Smooth muscle cell (in vitro differentiated cells): ENCODE results near the gene CTNNA3. TPM values are rescaled to one million over a fixed set of nuclear protein-coding genes. Genes with fewer than 3 reads are reported as not detected.

Experiments used
- DNase-seq: peaks from one replicate; lab custom pipeline; 2025; ENCODE audit not compliant: unreplicated experiment; lab: John Stamatoyannopoulos, UW
- H2AFZ ChIP-seq: fragments of 200-600 bp; sonication (generic); 2 replicates; pipeline ENCODE4 v1.6.0; 2016; ENCODE audit warnings: antibody characterized with exemption, low read depth, mild to moderate bottlenecking
- H3F3A ChIP-seq: fragments of 200-600 bp; sonication (generic); 2 replicates; pipeline ENCODE4 v1.6.0; 2017; ENCODE audit warnings: antibody characterized with exemption, low read depth
- H3K27ac ChIP-seq: fragments of 200-600 bp; sonication (generic); 2 replicates; pipeline ENCODE4 v1.5.1; 2016; ENCODE audit warnings: low read depth, mild to moderate bottlenecking
- H3K27me3 ChIP-seq: fragments of 200-600 bp; sonication (generic); 2 replicates; pipeline ENCODE4 v1.6.1; 2016; ENCODE audit warnings: low read depth, mild to moderate bottlenecking
- H3K36me3 ChIP-seq: fragments of 200-600 bp; sonication (generic); 2 replicates; pipeline ENCODE4 v1.5.1; 2016; ENCODE audit warnings: low read depth
- H3K4me1 ChIP-seq: fragments of 200-600 bp; sonication (generic); 2 replicates; pipeline ENCODE4 v1.5.1; 2016; ENCODE audit warnings: low read depth
- H3K4me2 ChIP-seq: fragments of 200-600 bp; sonication (generic); 2 replicates; pipeline ENCODE4 v1.6.0; 2016; ENCODE audit warnings: mild to moderate bottlenecking
- H3K4me3 ChIP-seq: fragments of 200-600 bp; sonication (generic); 2 replicates; pipeline ENCODE4 v1.5.1; 2016; ENCODE audit warnings: mild to moderate bottlenecking
- H3K79me2 ChIP-seq: fragments of 200-600 bp; sonication (generic); 2 replicates; pipeline ENCODE4 v1.6.0; 2016; ENCODE audit warnings: low read depth, mild to moderate bottlenecking
- H3K9ac ChIP-seq: fragments of 200-600 bp; sonication (generic); 2 replicates; pipeline ENCODE4 v1.6.0; 2016; ENCODE audit warnings: low read depth
- H3K9me3 ChIP-seq: fragments of 200-600 bp; sonication (generic); replicated peaks from 2 replicates; pipeline ENCODE4 v1.5.1; 2016; ENCODE audit warnings: low read depth
- H4K20me1 ChIP-seq: fragments of 200-600 bp; sonication (generic); 2 replicates; pipeline ENCODE4 v1.6.0; 2016; ENCODE audit warnings: low read depth
- CTCF ChIP-seq: fragments of 200-600 bp; sonication (generic); IDR thresholded peaks from 2 replicates; pipeline ENCODE4 v1.5.1; 2017; ENCODE audit warnings: borderline replicate concordance, mild to moderate bottlenecking, antibody characterized with exemption; ENCODE audit not compliant: insufficient read depth, poor library complexity, severe bottlenecking
- WGBS: methylation state at CpG from one replicate; pipeline ENCODE4 v1.1.7; 2016; ENCODE audit warnings: low lambda C conversion rate; 5-methylcytosine and 5-hydroxymethylcytosine counted together
- polyA plus RNA-seq: library from polyadenylated mRNA; unstranded; fragments of >200 nt; fragmentation: Nextera tagmentation; extraction: Ambion mirVana; gene quantifications from 2 replicates; pipeline ENCODE4 v1.2.1, GENCODE V29; 2016
- total RNA-seq: library from RNA; depleted of rRNA; stranded (reverse); fragments of >200 nt; gene quantifications from 2 replicates; pipeline ENCODE4 v1.2.3, GENCODE V29; 2014

The CTNNA3 gene
- total and polyA plus RNA-seq, 2 experiments from 2014 or later, result 1.3 TPM; not detected in 1

GRCh38 chr10:66928776-66929175 is 767.2 kb downstream of the CTNNA3 start:
- peak overlapping the region; percentile 41 for H3K4me3 ChIP-seq
- TF ChIP-seq CTCF, result no peak
- H3F3A ChIP-seq, result no peaks in the 10 kb centered on the region
- H2AFZ ChIP-seq, result no peak overlapping the region
- no peaks in the 10 kb centered on the region for H3K36me3 ChIP-seq
- WGBS, result 56% methylated on average over 3 of the region's 3 CpGs
- no peak for DNase-seq
- H3K9ac ChIP-seq, result no peak overlapping the region
- H3K4me1 ChIP-seq, result peaks cover 14% of the 10 kb centered on the region
- H3K27me3 ChIP-seq, result peaks cover 46% of the 10 kb centered on the region
- no peaks in the 10 kb centered on the region for H4K20me1 ChIP-seq
- no peak overlapping the region for H3K27ac ChIP-seq
- H3K9me3 ChIP-seq, result no peaks in the 10 kb centered on the region
- H3K4me2 ChIP-seq, result peak overlapping the region; percentile 82
- no peaks in the 10 kb centered on the region for H3K79me2 ChIP-seq

DNA sequence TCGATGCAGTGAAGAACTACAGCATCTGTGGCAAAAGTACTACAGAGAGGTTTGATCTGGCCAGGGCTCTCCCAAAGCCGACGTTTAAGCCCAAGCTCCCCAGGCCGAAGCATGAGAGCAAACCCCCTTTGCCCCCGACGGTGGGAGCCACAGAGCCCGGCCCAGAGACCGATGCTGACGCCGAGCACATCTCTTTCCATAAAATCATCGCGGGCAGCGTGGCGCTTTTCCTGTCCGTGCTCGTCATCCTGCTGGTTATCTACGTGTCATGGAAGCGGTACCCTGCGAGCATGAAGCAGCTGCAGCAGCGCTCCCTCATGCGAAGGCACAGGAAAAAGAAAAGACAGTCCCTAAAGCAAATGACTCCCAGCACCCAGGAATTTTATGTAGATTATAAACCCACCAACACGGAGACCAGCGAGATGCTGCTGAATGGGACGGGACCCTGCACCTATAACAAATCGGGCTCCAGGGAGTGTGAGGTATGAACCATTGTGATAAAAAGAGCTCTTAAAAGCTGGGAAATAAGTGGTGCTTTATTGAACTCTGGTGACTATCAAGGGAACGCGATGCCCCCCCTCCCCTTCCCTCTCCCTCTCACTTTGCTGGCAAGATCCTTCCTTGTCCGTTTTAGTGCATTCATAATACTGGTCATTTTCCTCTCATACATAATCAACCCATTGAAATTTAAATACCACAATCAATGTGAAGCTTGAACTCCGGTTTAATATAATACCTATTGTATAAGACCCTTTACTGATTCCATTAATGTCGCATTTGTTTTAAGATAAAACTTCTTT is 767.8 kb downstream of the CTNNA3 start:
- Histone ChIP-seq H3K27ac (no peak overlapping the region), H2AFZ (peak overlapping the region; percentile 78), H3K9me3 (no peaks in the 10 kb centered on the region), H3F3A (no peaks in the 10 kb centered on the region), H3K9ac (no peak overlapping the region), H4K20me1 (no peaks in the 10 kb centered on the region), H3K27me3 (peaks cover 42% of the 10 kb centered on the region), H3K79me2 (no peaks in the 10 kb centered on the region), H3K4me1 (peaks cover 14% of the 10 kb centered on the region), H3K36me3 (no peaks in the 10 kb centered on the region), H3K4me3 (peak overlapping the region; percentile 41), H3K4me2 (peak overlapping the region; percentile 82)
- DNase-seq, result no peak
- no peak for TF ChIP-seq CTCF
- 15% methylated on average over 30 of the region's 30 CpGs for WGBS

DNA sequence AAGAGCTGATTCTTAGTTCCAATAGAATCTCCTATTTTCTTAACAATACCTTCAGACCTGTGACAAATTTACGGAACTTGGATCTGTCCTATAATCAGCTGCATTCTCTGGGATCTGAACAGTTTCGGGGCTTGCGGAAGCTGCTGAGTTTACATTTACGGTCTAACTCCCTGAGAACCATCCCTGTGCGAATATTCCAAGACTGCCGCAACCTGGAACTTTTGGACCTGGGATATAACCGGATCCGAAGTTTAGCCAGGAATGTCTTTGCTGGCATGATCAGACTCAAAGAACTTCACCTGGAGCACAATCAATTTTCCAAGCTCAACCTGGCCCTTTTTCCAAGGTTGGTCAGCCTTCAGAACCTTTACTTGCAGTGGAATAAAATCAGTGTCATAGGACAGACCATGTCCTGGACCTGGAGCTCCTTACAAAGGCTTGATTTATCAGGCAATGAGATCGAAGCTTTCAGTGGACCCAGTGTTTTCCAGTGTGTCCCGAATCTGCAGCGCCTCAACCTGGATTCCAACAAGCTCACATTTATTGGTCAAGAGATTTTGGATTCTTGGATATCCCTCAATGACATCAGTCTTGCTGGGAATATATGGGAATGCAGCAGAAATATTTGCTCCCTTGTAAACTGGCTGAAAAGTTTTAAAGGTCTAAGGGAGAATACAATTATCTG is 768.6 kb downstream of the CTNNA3 start:
- Histone ChIP-seq H3F3A (no peaks in the 10 kb centered on the region), H3K79me2 (no peaks in the 10 kb centered on the region), H3K4me1 (peaks cover 14% of the 10 kb centered on the region), H3K9me3 (no peaks in the 10 kb centered on the region), H3K4me3 (peak overlapping the region; percentile 41), H3K27ac (no peak overlapping the region), H3K27me3 (peaks cover 42% of the 10 kb centered on the region), H3K36me3 (no peaks in the 10 kb centered on the region), H3K9ac (no peak overlapping the region), H2AFZ (peak overlapping the region; percentile 78), H3K4me2 (peak overlapping the region; percentile 82), H4K20me1 (no peaks in the 10 kb centered on the region)
- 92% methylated on average over 11 of the region's 11 CpGs for WGBS
- DNase-seq, result no peak
- TF ChIP-seq CTCF, result no peak
